Stimulated activated CD4-positive, alpha-beta T cell treated with anti-CD3 and anti-CD28 coated beads, Interleukin-1b, Interleukin-23, amount 100 ng/mL, for 24 hours (primary cell): ENCODE measurements around the gene MRTFA.

ENCODE experiments used
- DNase-seq, 4 experiments: peaks; one replicate each; pipeline ENCODE4 v3.0.0-alpha.2; 2020; ENCODE audit warnings: low read depth in 4 of 4, low spot score in 1 of 4

The MRTFA gene

GRCh38 chr22:40433416-40434090 lies 203.0 kb downstream of the MRTFA start:
- no peak for DNase-seq

- DNase-seq, result no peak
Measured at GRCh38 chr22:40432625-40433024, 203.9 kb downstream of the MRTFA start.

DNA sequence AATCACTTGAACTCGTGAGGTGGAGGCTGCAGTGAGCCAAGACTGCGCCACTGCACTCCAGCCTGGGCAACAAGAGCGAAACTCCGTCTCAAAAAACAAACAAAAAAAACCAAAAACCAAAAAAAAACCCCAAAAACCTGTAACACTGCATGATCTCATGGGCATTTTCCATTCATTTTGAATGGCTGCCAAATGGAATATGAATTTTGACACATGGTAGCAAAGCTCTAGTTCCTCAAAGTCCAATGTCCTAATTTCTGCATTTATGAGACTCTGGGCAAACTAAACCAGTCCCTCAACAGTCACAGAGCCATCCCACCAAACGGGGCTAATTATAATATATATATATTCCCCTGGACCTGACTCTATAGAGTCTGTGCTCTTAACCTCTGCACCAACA lies 204.4 kb downstream of the MRTFA start:
- no peak for DNase-seq

DNA sequence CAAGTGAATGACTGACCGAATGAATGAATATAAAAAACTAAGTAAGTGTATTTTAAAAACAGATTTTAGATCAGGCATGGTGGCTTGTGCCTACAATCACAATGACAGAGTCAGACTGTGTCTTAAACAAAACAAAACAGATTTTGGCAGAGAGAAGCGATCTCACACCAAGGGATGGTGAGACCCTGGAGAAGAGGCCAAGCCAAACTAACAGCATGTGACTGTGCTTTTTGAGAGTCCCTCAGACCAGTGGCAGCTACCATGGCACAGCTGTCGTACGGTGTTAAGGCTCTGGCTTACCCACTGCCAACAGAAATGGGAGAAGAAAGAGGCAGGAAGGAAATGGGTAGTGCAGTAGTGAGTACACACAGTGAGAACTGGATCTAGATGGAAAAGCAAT lies 205.5 kb downstream of the MRTFA start:
- DNase-seq, result no peak

GRCh38 chr22:40429481-40429880 lies 207.0 kb downstream of the MRTFA start:
- no peak for DNase-seq

GRCh38 chr22:40428796-40429195 lies 207.7 kb downstream of the MRTFA start:
- DNase-seq, result no peak

GRCh38 chr22:40426594-40427333 lies 209.8 kb downstream of the MRTFA start:
- no peak for DNase-seq

DNA sequence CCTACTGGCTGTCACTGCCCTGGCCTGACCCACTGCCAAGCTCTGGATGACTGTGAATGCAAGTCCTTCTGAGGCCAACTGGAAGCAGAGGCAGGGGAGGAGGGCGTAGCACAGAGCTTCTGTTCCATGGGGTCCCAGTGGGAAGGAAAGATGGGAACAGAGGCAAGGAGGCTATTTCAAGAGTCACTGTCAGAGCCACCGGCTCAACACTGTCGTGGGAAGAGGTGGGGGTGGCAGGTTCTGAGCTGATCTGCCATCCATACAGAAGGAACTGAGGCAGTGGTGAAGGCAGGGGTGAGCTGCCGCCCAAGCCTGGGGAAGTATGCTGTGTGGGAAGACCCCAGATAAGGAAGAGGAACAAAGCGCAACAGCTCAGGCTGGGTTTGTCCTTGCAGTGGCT lies 211.4 kb downstream of the MRTFA start:
- no peak for DNase-seq

- no peak for DNase-seq
Measured at GRCh38 chr22:40423882-40424640, 212.5 kb downstream of the MRTFA start.

GRCh38 chr22:40423310-40423688 lies 213.2 kb downstream of the MRTFA start:
- no peak for DNase-seq

GRCh38 chr22:40422558-40423309 lies 213.8 kb downstream of the MRTFA start:
- DNase-seq, result no peak

GRCh38 chr22:40421941-40422340 lies 214.6 kb downstream of the MRTFA start:
- DNase-seq, result no peak

- DNase-seq, result no peak
Measured at GRCh38 chr22:40421082-40421350, 215.5 kb downstream of the MRTFA start.

DNA sequence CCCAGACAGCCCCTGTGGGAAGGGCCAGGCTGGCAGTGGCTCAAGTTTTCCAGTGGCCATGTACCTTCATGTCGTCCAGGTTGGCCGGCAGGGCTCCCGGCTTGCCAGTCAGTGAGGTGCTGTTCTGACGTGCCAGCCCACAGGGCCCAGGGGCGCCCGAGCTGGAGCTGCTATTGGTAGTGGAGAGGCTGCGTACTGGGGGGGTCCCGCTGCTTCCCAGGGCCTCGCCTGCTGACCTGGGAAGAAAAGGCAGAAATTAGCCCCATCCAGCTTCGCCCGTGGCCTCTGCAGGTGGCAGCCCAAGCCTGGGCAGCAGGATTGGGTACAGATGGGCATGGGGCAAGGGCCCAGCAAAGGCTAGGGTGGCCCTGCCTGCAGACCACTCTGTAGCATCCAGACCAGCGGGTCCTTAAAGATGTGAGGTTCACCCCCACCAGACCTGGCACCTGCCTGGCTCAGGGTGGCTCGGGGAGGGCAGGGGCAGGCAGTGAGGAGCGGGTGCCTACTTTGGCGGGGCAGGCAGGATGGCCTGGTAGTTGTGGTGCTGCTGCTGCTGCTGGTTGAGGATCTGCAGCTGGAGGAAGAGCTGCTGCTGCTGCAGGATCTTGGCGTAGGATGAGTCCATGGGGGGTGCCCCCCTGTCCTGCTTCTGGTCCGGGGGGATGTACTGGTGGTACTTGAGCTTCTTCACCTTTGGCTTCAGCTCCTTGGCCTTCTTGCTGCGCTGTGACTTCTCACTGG lies 216.0 kb downstream of the MRTFA start:
- DNase-seq, result no peak

DNA sequence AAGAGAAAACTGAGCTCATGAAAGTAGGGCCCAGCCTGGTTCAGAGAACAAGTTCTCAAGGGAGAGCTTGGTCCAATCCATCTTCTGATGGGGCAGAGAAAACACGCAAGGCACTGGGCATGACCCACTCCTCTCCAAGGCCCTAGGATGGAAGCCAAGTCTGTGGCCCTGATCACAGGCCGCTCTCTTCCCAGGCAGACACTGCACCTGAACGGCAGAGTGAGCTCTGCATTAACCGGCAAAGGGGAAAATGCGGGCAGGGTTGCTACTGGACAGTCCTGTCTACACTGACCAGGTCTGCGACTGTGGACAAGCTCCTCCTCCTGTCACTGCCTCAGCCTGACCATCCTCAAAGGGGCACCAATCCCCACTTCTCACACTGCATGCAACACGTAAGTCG lies 216.8 kb downstream of the MRTFA start:
- no peak for DNase-seq

DNA sequence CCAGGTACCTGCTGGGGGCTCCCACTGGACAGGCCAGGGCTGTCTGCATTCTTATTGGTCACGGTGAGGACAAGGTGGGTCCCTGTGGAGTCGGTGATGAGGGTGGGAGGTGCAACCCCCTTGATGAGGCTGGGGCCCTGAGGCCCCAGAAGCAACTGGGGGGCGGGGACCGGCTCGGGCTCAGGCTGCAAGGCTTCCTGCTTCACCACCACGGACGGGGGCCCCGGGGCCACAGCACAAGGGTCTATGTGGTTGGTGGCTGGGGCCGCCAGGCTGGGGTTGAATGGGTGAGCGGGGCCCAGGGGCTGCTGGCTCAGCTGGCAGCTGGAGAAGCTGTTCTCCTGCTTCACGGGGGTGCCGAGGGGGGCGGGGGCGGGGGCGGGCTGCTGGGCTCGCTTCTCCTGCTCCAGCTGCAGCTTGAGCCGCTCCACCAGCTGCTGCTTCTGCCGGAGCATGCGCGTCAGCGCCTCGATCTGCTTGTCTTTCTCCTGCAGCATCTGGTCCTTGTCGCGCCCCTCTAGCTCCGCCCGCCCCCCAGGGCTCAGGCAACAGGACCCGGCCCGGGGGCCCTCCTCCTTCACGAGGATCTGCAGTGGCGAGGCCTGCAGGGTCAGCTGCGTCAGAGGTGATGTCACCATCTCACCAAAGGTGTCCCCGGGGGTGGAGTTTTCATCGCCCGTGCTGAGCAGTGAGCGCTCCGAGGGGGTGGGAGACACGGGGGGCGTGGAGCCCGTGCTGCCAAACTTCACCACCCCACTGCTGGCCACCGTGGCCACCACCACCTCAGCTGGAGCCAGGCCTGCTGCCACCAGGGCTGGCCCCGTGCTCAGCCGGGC lies 217.9 kb downstream of the MRTFA start:
- DNase-seq, result no peak

DNA sequence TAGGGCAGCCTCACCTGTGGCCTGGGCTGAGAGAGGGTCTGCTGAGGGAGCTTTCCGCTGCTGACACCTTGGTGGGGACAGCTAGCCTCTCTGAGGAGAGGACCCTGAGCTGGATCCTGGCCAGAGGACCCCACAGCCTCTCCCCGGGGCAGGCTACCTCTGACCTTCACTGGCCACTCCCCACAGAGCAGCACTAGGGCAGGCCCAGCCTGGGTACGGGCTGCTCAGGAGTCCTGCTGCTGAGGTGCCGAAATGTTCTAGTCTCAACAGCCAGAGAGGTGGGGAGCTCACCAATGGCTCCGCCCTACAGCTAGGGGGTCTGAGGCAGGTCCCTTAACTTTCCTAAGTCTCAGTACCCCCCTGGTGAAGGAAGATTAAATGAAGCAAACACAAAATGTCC lies 218.6 kb downstream of the MRTFA start:
- no peak for DNase-seq

- DNase-seq, result no peak
Measured at GRCh38 chr22:40417041-40417440, 219.5 kb downstream of the MRTFA start.

DNA sequence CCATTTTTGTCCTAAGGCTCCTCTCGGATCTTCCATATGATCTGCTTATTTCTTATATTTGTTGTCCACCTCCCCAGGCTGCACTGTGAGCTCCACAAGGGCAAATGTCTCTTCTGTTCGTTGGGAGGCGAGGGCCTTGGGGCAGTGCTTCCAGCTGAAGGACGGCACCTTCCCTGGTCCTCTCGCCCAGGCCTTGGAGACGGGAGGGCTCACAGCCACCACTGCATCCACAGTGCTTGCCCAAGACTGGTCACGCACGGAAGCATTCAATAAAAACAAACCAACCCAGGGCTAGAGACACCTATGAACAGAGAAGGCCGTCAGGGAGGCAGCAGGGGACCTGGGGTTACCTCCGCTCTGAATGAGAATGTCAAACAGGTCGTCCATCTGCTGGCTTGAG lies 219.9 kb downstream of the MRTFA start:
- no peak for DNase-seq

DNA sequence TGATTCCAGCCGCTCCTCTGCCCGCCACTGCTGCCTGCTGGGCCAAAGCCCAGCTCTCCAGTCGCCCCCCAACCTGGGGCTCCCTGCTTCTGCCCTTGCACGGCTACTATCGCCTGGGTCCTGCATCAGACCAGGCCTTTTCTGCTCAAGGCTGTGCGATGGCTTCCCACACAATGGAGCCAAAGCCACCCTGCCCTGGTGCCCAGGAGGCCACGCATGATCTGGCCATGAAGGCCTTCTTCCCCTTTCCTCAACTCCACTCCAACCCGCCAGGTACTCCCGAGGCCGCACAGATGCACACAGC lies 220.3 kb downstream of the MRTFA start:
- DNase-seq, result no peak
